ENCODE measurements around the gene DISC1. TPM values are rescaled to one million over a fixed set of nuclear protein-coding genes. Genes with fewer than 3 reads are reported as not detected.

Gene DISC1
- total and polyA plus RNA-seq, 2 donors (not counting 1 experiment from before 2014, with no cell fraction given) = 2.7 to 4.3 TPM

- intact Hi-C loops (cut with micrococcal nuclease) = no loop called here
- ChIA-PET POLR2A (no interaction called here), CTCF (no interaction called here)
- Histone ChIP-seq H3K79me2 (ENCODE audit: control insufficient read depth, insufficient read depth, low read length) (no peaks in the 10 kb centered on the region), H3K9me3 (ENCODE audit: control extremely low read depth in 1 of 3, control insufficient read depth in 2 of 3, insufficient read depth in 1 of 3, low read length in 2 of 3) (no peaks in the 10 kb centered on the region), H3K4me3 (ENCODE audit: control extremely low read depth in 1 of 5, extremely low read depth in 1 of 5, insufficient read depth in 1 of 5, low read depth in 2 of 5, low read length in 4 of 5) (no peak overlapping the region), H3K27ac (ENCODE audit: low read length in 2 of 2) (no peak overlapping the region), H3K4me1 (ENCODE audit: control insufficient read depth in 2 of 2, insufficient read depth in 2 of 2, low read length in 2 of 2) (no peaks in the 10 kb centered on the region), H3K36me3 (replicated peaks in 1 of 2; ENCODE audit: control extremely low read depth in 1 of 2, control insufficient read depth in 1 of 2, extremely low read depth in 1 of 2, insufficient read depth in 2 of 2, low read length in 1 of 2) (no peaks in the 10 kb centered on the region), H4K20me1 (ENCODE audit: control insufficient read depth, insufficient read depth, low read length, poor library complexity, severe bottlenecking) (no peaks in the 10 kb centered on the region), H3K9ac (ENCODE audit: low read length) (no peak overlapping the region), H2AFZ (ENCODE audit: insufficient read depth, low read depth, low read length, poor library complexity, severe bottlenecking) (no peak overlapping the region), H3K4me2 (replicated peaks; ENCODE audit: low read depth, low read length, poor library complexity, severe bottlenecking) (no peak overlapping the region), H3K27me3 (replicated peaks in 1 of 4; ENCODE audit: control extremely low read depth in 1 of 4, control insufficient read depth in 3 of 4, insufficient read depth in 4 of 4, low read length in 3 of 4) (no peaks in the 10 kb centered on the region)
- ATAC-seq (ENCODE audit: low read depth) (no peak), DNase-seq (no peak)
- Mint-ChIP-seq H3K4me1 (no peaks in the 10 kb centered on the region), H3K27ac (no peak overlapping the region), H3K4me3 (no peak overlapping the region), H3K9me3 (ENCODE audit: insufficient read depth) (no peaks in the 10 kb centered on the region), H3K27me3 (no peaks in the 10 kb centered on the region)
- TF ChIP-seq, protein P1, sequence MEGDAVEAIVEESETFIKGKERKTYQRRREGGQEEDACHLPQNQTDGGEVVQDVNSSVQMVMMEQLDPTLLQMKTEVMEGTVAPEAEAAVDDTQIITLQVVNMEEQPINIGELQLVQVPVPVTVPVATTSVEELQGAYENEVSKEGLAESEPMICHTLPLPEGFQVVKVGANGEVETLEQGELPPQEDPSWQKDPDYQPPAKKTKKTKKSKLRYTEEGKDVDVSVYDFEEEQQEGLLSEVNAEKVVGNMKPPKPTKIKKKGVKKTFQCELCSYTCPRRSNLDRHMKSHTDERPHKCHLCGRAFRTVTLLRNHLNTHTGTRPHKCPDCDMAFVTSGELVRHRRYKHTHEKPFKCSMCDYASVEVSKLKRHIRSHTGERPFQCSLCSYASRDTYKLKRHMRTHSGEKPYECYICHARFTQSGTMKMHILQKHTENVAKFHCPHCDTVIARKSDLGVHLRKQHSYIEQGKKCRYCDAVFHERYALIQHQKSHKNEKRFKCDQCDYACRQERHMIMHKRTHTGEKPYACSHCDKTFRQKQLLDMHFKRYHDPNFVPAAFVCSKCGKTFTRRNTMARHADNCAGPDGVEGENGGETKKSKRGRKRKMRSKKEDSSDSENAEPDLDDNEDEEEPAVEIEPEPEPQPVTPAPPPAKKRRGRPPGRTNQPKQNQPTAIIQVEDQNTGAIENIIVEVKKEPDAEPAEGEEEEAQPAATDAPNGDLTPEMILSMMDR (IDR thresholded peaks at IDR 0.05) = no peak
- TF ChIP-seq EZH2 (IDR thresholded peaks at IDR 0.05; ENCODE audit: borderline replicate concordance, insufficient read depth, low read depth, low read length, poor library complexity, severe bottlenecking) = no peak
- WGBS (ENCODE audit: insufficient coverage) = 95% methylated on average over 4 of the region's 6 CpGs
These were observed 385.4 kb downstream of the DISC1 start for GRCh38 chr1:232011961-232012360.

DNA sequence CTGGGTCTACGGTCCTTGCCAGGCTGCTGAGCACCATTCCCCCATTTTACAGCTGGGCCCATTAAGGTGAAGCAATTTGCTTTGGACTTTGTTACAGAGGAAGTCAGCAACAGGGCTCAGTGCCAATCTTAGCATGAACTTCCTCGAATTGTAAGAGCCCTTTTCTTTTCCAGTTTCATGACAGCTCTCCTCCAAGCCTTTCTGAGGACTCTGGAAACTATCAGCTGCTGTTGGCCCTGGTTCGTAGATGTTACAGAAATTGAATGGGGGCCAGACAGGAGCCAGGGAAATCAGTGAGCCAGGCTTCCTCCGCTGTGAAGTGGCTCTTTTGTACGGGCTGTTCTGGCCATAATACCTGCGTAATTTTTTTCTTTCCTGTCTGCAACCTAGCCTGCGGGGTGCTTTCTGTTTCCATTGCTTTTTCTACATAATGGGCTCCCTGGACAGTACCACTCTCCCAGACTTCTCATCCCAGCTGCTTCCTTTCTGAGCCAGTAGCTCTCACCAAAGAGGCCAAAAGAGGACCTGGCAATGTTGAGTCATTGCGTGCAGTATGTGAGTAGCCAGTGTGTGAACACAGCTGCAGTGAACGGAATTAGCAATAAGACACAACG is 386.3 kb downstream of the DISC1 start:
- TF ChIP-seq, protein P1 (IDR thresholded peaks at IDR 0.05) = no peak
- TF ChIP-seq EZH2 (IDR thresholded peaks at IDR 0.05; ENCODE audit: borderline replicate concordance, insufficient read depth, low read depth, low read length, poor library complexity, severe bottlenecking) = no peak
- Histone ChIP-seq H2AFZ (ENCODE audit: insufficient read depth, low read depth, low read length, poor library complexity, severe bottlenecking) (no peak overlapping the region), H3K27ac (ENCODE audit: low read length in 2 of 2) (no peak overlapping the region), H3K9me3 (ENCODE audit: control extremely low read depth in 1 of 3, control insufficient read depth in 2 of 3, insufficient read depth in 1 of 3, low read length in 2 of 3) (no peaks in the 10 kb centered on the region), H3K4me2 (replicated peaks; ENCODE audit: low read depth, low read length, poor library complexity, severe bottlenecking) (no peak overlapping the region), H3K36me3 (replicated peaks in 1 of 2; ENCODE audit: control extremely low read depth in 1 of 2, control insufficient read depth in 1 of 2, extremely low read depth in 1 of 2, insufficient read depth in 2 of 2, low read length in 1 of 2) (peaks cover 0 to 2% of the 10 kb centered on the region in 2 experiments), H3K27me3 (replicated peaks in 1 of 4; ENCODE audit: control extremely low read depth in 1 of 4, control insufficient read depth in 3 of 4, insufficient read depth in 4 of 4, low read length in 3 of 4) (no peaks in the 10 kb centered on the region), H4K20me1 (ENCODE audit: control insufficient read depth, insufficient read depth, low read length, poor library complexity, severe bottlenecking) (no peaks in the 10 kb centered on the region), H3K4me3 (ENCODE audit: control extremely low read depth in 1 of 5, extremely low read depth in 1 of 5, insufficient read depth in 1 of 5, low read depth in 2 of 5, low read length in 4 of 5) (no peak overlapping the region), H3K79me2 (ENCODE audit: control insufficient read depth, insufficient read depth, low read length) (no peaks in the 10 kb centered on the region), H3K9ac (ENCODE audit: low read length) (no peak overlapping the region), H3K4me1 (ENCODE audit: control insufficient read depth in 2 of 2, insufficient read depth in 2 of 2, low read length in 2 of 2) (no peaks in the 10 kb centered on the region)
- DNase-seq (no peak), ATAC-seq (ENCODE audit: low read depth) (no peak)
- Mint-ChIP-seq H3K9me3 (ENCODE audit: insufficient read depth) (no peaks in the 10 kb centered on the region), H3K27me3 (no peaks in the 10 kb centered on the region), H3K27ac (no peak overlapping the region), H3K4me1 (no peaks in the 10 kb centered on the region), H3K4me3 (no peak overlapping the region)
- intact Hi-C loops (cut with micrococcal nuclease) = no loop called here
- POLR2A ChIA-PET = no interaction called here
- 81% methylated on average over 9 of the region's 10 CpGs for WGBS (ENCODE audit: insufficient coverage)
- CTCF ChIA-PET = no interaction called here
